K562 (cell line): ENCODE measurements around the gene IFTAP. TPM values are rescaled to one million over a fixed set of nuclear protein-coding genes. Genes with fewer than 3 reads are reported as not detected.

ENCODE experiments used
- ATF7 ChIP-seq: fragments of 450-650 bp; IDR thresholded peaks from 2 replicates; pipeline ENCODE4 v1.7.1; 2014; ENCODE audit warnings: mild to moderate bottlenecking, moderate library complexity
- CEBPB ChIP-seq: fragments of 450-650 bp; IDR thresholded peaks from 2 replicates; pipeline ENCODE4 v1.6.1; 2016; ENCODE audit warnings: missing genetic modification characterization, missing compliant biosample characterization
- CREM ChIP-seq: IDR thresholded peaks from 2 replicates; pipeline ENCODE4 v1.6.1; 2014; ENCODE audit warnings: antibody characterized with exemption, low read depth
- DLX4 ChIP-seq: fragments of 250-450 bp; sonication (Bioruptor Pico); IDR thresholded peaks from 2 replicates; pipeline ENCODE4 v1.6.1; 2021; ENCODE audit warnings: mild to moderate bottlenecking
- FOXJ2 ChIP-seq: fragments of 200-800 bp; sonication (Bioruptor generic); IDR thresholded peaks from 2 replicates; pipeline ENCODE4 v1.6.1; 2016; ENCODE audit warnings: missing genetic modification characterization, missing compliant biosample characterization
- GABPA ChIP-seq: fragments of 200-800 bp; sonication (Bioruptor generic); conservative IDR thresholded peaks from 2 replicates; pipeline ENCODE4 v1.6.1; 2016; ENCODE audit warnings: low read depth, missing genetic modification characterization, missing compliant biosample characterization
- HMGXB4 ChIP-seq: sonication (generic); formaldehyde crosslinking; IDR thresholded peaks from 2 replicates; pipeline ENCODE4 v1.8.1; 2023; ENCODE audit warnings: mild to moderate bottlenecking, missing genetic modification reagents
- MNT ChIP-seq, 2 experiments: fragments of 450-650 bp; conservative IDR thresholded peaks; 2 replicates each; pipeline ENCODE4 v1.6.1; 2017; ENCODE audit warnings: mild to moderate bottlenecking in 2 of 2, moderate library complexity in 2 of 2
- PHB2 ChIP-seq: fragments of 450-650 bp; IDR thresholded peaks from 2 replicates; pipeline ENCODE4 v1.6.1; 2017; ENCODE audit warnings: low read depth
- RFX1 ChIP-seq: fragments of 450-650 bp; IDR thresholded peaks from 2 replicates; pipeline ENCODE4 v1.6.1; 2016; ENCODE audit warnings: mild to moderate bottlenecking, moderate library complexity
- SREBF2 ChIP-seq: sonication (generic); formaldehyde crosslinking; IDR thresholded peaks from 2 replicates; pipeline ENCODE4 v1.4.0; 2020; ENCODE audit warnings: mild to moderate bottlenecking, missing genetic modification reagents
- ZBTB9 ChIP-seq: fragments of 450-650 bp; formaldehyde crosslinking; IDR thresholded peaks from 2 replicates; pipeline ENCODE4 v1.4.0; 2020; ENCODE audit warnings: mild to moderate bottlenecking, moderate library complexity
- ZNF212 ChIP-seq: fragments of 450-650 bp; formaldehyde crosslinking; IDR thresholded peaks from 2 replicates; pipeline ENCODE4 v1.4.0; 2020; ENCODE audit warnings: mild to moderate bottlenecking
- ZNF311 ChIP-seq: fragments of 250-450 bp; sonication (Bioruptor Pico); IDR thresholded peaks from 2 replicates; pipeline ENCODE4 v1.4.0; 2020; ENCODE audit warnings: mild to moderate bottlenecking, moderate library complexity
- ZNF407 ChIP-seq: fragments of 450-650 bp; IDR thresholded peaks from 2 replicates; pipeline ENCODE4 v1.6.1; 2016; ENCODE audit warnings: low read depth
- polyA plus RNA-seq, 8 experiments: library from polyadenylated mRNA; depleted of rRNA in 4 of 8; stranded (reverse) in 5 of 8; unstranded in 3 of 8; fragments of >200 nt; fragmentation: Nextera tagmentation in 2 of 8; fragmentation: Illumina TruSeq in 1 of 8; extraction: Ambion mirVana in 2 of 8; extraction: Trizol in 1 of 8; gene quantifications; 2 replicates each; pipeline versions ENCODE4 v1.2.1 to v1.2.3, GENCODE V29; 2011 to 2014; ENCODE audit warnings: inconsistent platforms in 1 of 8, missing spikeins in 1 of 8
- total RNA-seq, 7 experiments: library from RNA; depleted of rRNA in 6 of 7; stranded (reverse); fragments of >200 nt in 6 of 7; fragmentation: Illumina TruSeq in 2 of 7; extraction: Trizol in 2 of 7; gene quantifications; 2 replicates each; pipeline versions ENCODE4 v1.2.1 to v1.2.3, GENCODE V29; 2011 to 2021; ENCODE audit warnings: low replicate concordance in 1 of 7

The IFTAP gene
- total and polyA plus RNA-seq, 9 of the 15 experiments (the other 6 are each of a cell fraction or from before 2014, with no cell fraction given), result 9.2 to 30.0 (median 17.0) TPM

GRCh38 chr11:36657610-36658267, 63.4 kb downstream of the IFTAP start (continued):
- TF ChIP-seq GABPA (tag) (0 out of 2 replicates have a peak, but pooled peaks have one; percentile 36), ATF7 (peak; percentile 25; the same call in 1 of the 2 replicates), ZBTB9 (0 out of 2 replicates have a peak, but pooled peaks have one; percentile 22), MNT (conservative IDR thresholded peaks at IDR 0.05) (peak in 1 of 2 experiments; percentile 35; a peak in 1 of 4 replicates), HMGXB4 (CRISPR knock-in tag) (no peak), ZNF407 (no peak), ZNF212 (CRISPR knock-in tag) (no peak), SREBF2 (CRISPR knock-in tag) (no peak), ZNF311 (CRISPR knock-in tag) (no peak), CEBPB (tag) (peak; percentile 30; the same call in 1 of the 2 replicates), PHB2 (no peak), DLX4 (no peak), FOXJ2 (tag) (no peak), CREM (no peak), RFX1 (peak; percentile 38; the same call in 1 of the 2 replicates)
